Measurements from ENCODE around the gene C11orf65. TPM values are rescaled to one million over a fixed set of nuclear protein-coding genes. Genes with fewer than 3 reads are reported as not detected.
"Not testable (repeated sequence)": the region's sequence is repeated elsewhere in the genome, so short reads cannot be mapped to it uniquely, and the experiment has no call there.

C11orf65 gene
- total and polyA plus RNA-seq, 12 donors: 0.84 to 7.1 (median 2.1) TPM; not detected in 1

DNA sequence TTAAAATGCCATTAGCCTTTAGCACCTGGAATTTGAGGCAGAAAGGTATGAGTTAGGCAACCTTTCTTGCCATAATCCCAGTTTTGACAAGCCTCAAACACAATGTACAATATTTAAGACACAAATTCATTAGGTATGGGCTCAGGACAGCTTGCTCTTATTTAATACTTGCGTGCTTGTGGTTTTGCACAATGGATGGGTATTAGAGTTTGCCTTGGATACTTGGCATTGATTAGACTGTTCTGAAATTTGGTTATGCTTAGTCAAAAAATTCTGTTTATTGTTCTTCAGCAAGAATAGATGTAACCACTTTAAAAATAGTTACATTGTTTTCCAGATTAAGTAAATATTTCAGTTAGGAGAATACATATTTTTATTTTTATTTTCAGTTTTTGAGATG is 5.4 kb upstream of the C11orf65 start:
- Histone ChIP-seq H3K27ac (no peak overlapping the region), H3K36me3 (replicated peaks in 1 of 2) (peaks cover 0 to 18% of the 10 kb centered on the region in 2 donors), H3K4me3 (no peak overlapping the region), H3K4me1 (replicated peaks in 1 of 2) (peaks cover 0 to 6% of the 10 kb centered on the region in 2 donors), H3K27me3 (no peaks in the 10 kb centered on the region), H3K9me3 (replicated peaks in 1 of 3) (no peaks in the 10 kb centered on the region)
- 92 to 98% (median 95%) methylated on average over 1 of the region's 1 CpG for WGBS, 4 donors
- DNase-seq: no peak
- TF ChIP-seq POLR2A (IDR thresholded peaks at IDR 0.05): no peak
- TF ChIP-seq, protein P1, sequence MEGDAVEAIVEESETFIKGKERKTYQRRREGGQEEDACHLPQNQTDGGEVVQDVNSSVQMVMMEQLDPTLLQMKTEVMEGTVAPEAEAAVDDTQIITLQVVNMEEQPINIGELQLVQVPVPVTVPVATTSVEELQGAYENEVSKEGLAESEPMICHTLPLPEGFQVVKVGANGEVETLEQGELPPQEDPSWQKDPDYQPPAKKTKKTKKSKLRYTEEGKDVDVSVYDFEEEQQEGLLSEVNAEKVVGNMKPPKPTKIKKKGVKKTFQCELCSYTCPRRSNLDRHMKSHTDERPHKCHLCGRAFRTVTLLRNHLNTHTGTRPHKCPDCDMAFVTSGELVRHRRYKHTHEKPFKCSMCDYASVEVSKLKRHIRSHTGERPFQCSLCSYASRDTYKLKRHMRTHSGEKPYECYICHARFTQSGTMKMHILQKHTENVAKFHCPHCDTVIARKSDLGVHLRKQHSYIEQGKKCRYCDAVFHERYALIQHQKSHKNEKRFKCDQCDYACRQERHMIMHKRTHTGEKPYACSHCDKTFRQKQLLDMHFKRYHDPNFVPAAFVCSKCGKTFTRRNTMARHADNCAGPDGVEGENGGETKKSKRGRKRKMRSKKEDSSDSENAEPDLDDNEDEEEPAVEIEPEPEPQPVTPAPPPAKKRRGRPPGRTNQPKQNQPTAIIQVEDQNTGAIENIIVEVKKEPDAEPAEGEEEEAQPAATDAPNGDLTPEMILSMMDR (IDR thresholded peaks at IDR 0.05): no peak
- intact Hi-C loops (cut with DNase I): no loop called here

DNA sequence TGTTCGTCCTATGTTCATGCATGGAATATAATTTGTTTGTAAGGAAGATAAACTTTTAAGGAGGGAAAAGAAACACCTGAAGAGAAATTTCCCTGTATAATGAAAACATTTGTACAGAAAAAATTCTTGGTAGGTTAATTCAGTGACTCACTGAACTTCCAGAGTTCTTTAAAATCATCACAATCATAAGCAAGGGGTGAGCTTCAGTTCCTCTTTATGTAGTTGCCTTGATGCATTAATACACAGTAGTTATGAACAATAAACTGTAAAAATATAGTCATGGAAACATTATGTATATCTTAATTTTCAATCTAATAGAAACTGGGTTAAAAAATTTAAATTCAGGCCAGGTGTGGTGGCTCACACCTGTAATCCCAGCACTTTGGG is 1.1 kb upstream of the C11orf65 start:
- Histone ChIP-seq H3K4me1 (replicated peaks in 1 of 2) (peaks cover 0 to 14% of the 10 kb centered on the region in 2 donors), H3K9me3 (replicated peaks in 1 of 3) (no peaks in the 10 kb centered on the region), H3K4me3 (no peak overlapping the region), H3K27me3 (no peaks in the 10 kb centered on the region), H3K36me3 (replicated peaks in 1 of 2) (no peaks in the 10 kb centered on the region), H3K27ac (peak overlapping the region in 3 of 5 donors; percentile 94 to 100 (median 98))
- WGBS, 4 donors: 36 to 52% (median 45%) methylated on average over 1 of the region's 1 CpG
- TF ChIP-seq, protein P1 (IDR thresholded peaks at IDR 0.05): no peak
- intact Hi-C loops (cut with DNase I): no loop called here
- no peak for DNase-seq

DNA sequence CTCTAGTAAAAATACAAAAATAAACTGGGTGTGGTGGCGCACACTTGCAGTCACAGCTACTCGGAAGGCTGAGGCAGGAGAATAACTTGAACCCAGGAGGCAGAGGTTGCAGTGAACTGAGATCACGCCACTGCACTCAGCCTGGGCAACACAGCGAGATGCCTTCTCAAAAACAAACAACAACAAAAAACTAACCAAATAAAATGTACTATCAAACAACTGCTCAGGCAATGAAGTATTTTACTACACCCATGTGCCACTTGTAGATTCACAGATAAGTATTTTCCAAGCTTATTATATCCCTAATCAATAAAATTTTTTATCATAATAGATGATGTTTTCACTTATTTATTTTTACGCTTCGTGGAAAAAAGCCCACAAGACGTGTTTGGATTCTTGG is 924 bp downstream of the C11orf65 start:
- intact Hi-C loops (cut with DNase I): no loop called here
- WGBS, 4 donors: 30 to 47% (median 33%) methylated on average over 7 of the region's 7 CpGs
- TF ChIP-seq POLR2A (IDR thresholded peaks at IDR 0.05): no peak
- TF ChIP-seq, protein P1 (IDR thresholded peaks at IDR 0.05): no peak
- H3K9me3 ChIP-seq (replicated peaks in 1 of 3): no peaks in the 10 kb centered on the region
- H3K36me3 ChIP-seq (replicated peaks in 1 of 2): no peaks in the 10 kb centered on the region
- H3K27ac ChIP-seq: peak overlapping the region; percentile 94 to 100 (median 98)
- no peaks in the 10 kb centered on the region for H3K27me3 ChIP-seq
- H3K4me3 ChIP-seq: peak overlapping the region in 3 of 4 donors; percentile 50 to 93 (median 63)
- H3K4me1 ChIP-seq (replicated peaks in 1 of 2): peaks cover 0 to 14% of the 10 kb centered on the region in 2 donors
- DNase-seq: no peak

DNA sequence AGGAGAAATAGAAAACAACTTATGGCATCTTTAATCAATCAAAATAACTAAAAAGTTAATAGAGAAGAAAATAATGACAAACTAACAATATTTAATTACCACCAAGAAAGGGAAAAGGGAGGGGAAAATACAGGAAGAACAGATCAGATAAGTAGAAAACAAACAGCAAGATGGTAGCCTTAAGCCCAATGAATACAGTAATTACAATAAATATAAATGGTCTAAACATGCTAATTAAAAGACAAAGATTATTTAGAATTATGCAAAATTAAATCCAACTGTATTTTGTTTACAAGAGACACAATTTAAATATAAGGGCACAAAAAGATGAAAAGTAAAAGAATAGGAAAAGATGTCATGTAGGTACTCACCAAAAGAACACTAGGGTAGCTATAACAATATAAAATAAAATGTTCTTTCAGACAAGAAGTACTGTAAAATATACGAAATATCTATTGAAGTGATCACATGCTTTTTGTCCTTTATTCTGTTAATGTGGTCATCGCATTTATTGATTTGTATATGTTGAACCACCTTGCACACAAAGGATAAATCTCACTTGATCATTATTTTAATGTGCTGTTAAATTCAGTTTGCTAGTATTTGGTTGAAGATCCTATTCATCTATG is 14.0 kb downstream of the C11orf65 start:
- Histone ChIP-seq H3K4me1 (replicated peaks in 1 of 2) (no peaks in the 10 kb centered on the region), H3K9me3 (replicated peaks in 1 of 3) (peaks cover 0 to 9% (median 6%) of the 10 kb centered on the region in 3 donors), H3K27ac (no peak overlapping the region), H3K4me3 (no peak overlapping the region), H3K36me3 (replicated peaks in 1 of 2) (no peaks in the 10 kb centered on the region), H3K27me3 (no peaks in the 10 kb centered on the region)
- intact Hi-C loops (cut with DNase I): no loop called here
- TF ChIP-seq POLR2A (IDR thresholded peaks at IDR 0.05): no peak
- TF ChIP-seq, protein P1 (IDR thresholded peaks at IDR 0.05): no peak
- no peak for DNase-seq
- WGBS, 4 donors: 92 to 98% (median 97%) methylated on average over 2 of the region's 2 CpGs

DNA sequence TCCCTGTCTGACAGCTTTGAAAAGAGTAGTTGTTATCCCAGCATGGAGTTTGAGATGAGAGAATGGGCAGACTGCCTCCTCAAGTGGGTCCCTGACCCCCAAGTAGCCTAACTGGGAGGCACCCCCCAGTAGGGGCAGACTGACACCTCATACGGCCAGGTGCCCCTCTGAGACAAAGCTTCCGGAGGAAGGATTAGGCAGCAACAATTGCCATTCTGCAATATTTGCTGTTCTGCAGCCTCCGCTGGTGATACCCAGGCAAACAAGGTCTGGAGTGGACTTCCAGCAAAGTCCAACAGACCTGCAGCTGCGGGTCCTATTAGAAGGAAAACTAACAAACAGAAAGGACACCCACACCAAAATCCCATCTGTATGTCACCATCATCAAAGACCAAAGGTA is 25.9 kb downstream of the C11orf65 start:
- DNase-seq; H3K36me3 ChIP-seq (replicated peaks in 1 of 2); H3K9me3 ChIP-seq (replicated peaks in 1 of 3); H3K27ac ChIP-seq; H3K27me3 ChIP-seq; H3K4me3 ChIP-seq; intact Hi-C loops (cut with DNase I); H3K4me1 ChIP-seq (replicated peaks in 1 of 2): not testable (repeated sequence)
- WGBS, 4 donors: 81 to 100% (median 92%) methylated on average over 2 to 4 of the region's 4 CpGs
